AG09319 (cell line): Measurements from ENCODE around the gene POU2AF1.

Experiments
- DNase-seq: peaks from one replicate; pipeline ENCODE4 v3.0.0-alpha.2; 2010; ENCODE audit warnings: low read depth; ENCODE audit errors: extremely low read depth
- CTCF ChIP-seq: IDR thresholded peaks from 2 replicates; pipeline ENCODE4 v1.5.1; 2011; ENCODE audit warnings: low read depth, mild to moderate bottlenecking, inconsistent platforms, low read length, moderate library complexity

The POU2AF1 gene

DNA sequence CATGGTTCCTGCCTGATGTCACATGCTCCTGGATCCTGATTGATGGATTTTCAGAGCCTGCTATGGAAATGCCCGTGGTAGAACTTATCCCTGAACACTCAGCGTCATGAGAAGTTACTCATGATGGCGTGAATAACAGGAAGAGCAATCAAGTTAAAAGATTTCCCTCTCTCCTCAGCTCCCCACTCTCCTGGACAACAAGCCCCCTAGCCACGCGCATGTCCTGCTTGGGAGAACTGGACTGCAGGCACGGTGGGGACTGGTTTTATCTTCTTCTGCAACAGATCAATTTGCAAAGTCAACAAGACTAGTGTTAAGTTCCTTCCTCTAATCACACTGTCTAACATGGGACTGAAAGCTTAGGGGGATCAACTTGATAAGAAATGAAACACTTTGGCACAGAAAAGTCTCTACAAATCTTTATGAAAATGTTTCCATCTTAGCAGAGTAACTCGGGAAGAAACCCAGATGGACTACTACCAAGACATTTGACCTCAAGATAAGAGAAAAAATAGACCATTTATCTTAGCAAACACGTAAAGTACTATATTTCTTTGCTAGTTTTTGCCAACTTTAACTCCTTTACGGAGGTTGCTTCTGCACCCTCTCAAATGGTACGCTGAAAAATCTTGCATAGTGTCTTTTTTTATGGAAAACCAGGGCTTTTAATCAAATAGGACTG lies 27.6 kb downstream of the POU2AF1 start:
- DNase-seq = no peak
- no peak for TF ChIP-seq CTCF

- no peak for TF ChIP-seq CTCF
- no peak for DNase-seq
Measured at GRCh38 chr11:111350811-111351210, 28.3 kb downstream of the POU2AF1 start.

- DNase-seq = no peak
- no peak for TF ChIP-seq CTCF
Measured at GRCh38 chr11:111349191-111349695, 29.8 kb downstream of the POU2AF1 start.

- no peak for DNase-seq
- TF ChIP-seq CTCF = no peak
Measured at GRCh38 chr11:111348147-111348546, 30.9 kb downstream of the POU2AF1 start.

- DNase-seq = no peak
- TF ChIP-seq CTCF = no peak
Measured at GRCh38 chr11:111347723-111348115, 31.4 kb downstream of the POU2AF1 start.

DNA sequence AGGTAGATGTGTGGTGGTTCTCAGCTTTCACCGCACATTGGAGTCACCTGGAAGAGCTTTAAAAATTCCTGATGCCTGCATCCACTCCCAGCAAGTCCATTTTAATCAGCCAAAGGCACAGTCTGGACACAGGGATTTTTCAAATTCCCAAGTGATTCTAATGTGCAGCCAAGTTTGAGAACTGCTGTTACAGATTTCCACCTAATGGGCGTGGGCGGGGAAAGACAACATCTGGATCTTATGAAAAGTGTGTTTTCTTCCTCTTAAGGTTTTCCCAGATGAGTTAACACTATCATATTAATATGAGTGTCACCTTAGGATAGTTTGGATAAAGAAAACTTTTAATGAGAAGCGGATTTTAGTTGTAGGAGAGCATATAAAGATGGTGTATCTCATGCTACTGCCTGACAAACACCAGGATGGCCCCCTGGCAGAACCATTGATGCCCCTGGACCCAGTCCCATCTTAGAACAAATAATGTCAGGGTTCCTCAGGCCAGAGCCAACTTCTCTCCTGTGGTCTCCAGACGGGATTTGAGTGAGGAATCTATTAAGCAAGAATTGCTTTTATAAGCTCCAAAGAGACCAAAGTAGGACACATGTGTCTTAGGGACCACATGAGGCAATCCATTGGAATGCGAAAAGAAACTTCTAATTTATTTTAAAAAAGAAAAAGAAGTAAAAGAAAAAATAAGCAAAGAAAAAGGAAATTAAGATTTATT lies 31.9 kb downstream of the POU2AF1 start:
- DNase-seq = peak; percentile 19
- TF ChIP-seq CTCF = no peak

DNA sequence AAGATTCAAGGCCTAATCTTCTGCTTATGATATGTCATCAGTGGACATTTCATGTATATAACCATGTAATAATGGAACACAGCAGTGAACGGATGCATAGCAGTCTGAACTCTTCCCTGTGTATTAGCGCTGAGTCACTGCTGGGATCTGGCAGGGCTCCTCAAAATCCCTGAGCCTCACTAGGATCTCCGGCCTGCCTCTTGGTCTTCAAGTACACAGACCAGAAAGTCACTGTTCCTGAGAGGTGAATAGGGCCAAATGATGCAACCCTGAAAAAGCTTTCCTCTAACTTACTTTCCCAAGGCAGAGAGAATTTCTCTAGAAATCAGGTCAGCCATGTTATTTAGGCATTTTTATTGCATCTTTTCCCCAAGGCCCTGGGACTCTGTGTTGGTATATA lies 35.0 kb downstream of the POU2AF1 start:
- DNase-seq = peak; percentile 83
- TF ChIP-seq CTCF = no peak
